AG20443 (cell line): ENCODE results near the gene LDLRAD4.
A peak's percentile ranks its signal among the peaks of the same experiment; 100 is the strongest.

Experiments
- DNase-seq: peaks from one replicate; pipeline ENCODE4 v3.0.0; 2012; ENCODE audit warnings: low spot score, mixed read lengths

Gene LDLRAD4

DNA sequence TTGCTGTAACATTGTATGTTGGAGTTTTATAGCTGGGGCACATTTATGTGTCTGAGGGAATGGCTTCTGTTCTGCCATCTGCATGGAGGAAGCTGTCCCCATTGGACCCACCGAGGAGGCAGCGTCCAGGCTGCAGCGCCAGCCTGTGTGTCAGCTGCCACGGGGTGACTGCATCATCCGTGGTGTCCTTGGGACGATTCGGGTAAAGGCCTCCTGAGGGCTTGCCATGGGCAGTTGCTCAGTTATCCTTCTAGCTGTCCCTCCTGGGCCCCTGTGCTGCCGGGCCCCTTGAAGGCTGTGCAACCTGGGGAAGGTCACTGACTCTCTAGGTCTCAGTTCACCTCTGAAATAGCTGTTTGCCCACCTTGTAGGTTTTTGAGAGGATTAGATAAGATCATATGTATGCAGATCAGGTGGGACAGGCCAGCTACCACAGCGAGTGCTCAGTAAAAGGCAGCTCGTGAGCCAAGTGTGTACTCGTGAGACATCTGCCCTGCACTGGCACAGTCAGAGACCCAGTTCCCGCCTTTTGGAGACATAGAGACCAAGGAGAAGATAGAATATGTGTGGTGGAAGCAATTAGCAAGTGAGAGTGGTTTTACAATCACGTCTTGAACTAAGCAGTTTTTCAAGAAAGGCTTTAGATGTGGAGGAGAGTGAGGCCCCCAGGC is 10.6 kb downstream of the LDLRAD4 start:
- DNase-seq = no peak

DNA sequence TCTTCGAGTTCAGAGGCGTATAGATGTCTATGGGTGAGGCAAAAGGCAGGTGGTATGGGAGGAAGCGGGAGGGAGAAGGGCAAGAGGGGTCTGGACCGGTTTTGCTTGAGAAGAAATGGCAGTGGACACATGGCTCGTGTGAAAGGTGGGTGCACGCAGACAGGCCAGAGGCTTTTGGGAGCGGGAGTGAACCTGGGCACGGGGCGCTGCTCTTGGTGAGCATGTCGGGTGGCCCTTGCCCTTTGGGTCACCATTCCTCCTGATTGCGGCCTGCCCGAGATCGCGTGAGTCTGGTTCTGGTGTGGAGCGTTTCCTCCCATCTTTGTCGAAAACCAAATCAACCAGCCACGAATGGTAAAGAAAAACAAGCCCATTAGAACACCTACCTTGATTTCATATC is 12.6 kb downstream of the LDLRAD4 start:
- no peak for DNase-seq

DNA sequence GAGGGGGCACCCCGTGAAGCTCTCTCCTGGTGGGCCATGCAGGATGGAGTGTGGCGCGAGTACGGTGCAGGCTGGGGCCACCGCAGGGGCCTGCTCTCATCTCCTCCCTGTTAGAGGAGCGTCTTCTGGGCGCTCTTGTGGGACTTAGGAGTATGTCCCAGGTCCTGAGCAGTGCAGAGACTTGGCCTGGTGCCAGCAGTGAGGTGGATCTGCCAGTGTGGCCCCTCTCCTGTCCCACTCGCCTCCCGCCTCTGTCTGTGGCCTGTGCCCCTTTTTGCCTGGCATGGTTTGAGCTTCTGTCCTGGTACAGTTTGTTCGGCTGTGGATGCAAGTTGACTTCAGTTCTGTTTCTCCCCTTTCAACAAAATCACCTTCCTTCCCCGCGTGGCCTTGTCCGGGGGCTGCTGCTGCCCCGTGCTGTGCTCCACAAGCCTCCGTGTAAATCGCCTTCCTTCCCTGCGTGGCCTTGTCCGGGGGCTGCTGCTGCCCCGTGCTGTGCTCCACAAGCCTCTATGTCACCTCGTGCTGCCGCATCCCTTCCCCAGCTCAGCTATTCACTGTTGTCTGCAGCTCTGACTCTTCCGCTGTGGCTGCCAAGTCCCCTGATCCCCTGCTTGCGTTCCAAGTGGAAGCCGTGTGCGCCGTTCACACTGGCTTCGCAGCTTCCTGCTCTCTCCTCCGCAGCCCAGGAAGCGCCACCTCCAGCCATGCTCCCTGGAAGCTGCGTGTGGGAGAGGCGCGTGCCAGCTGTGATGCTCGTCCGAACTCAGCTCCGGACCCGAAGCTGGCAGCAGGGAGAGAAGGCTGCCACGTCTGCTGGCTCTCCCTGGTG is 13.7 kb downstream of the LDLRAD4 start:
- no peak for DNase-seq

DNA sequence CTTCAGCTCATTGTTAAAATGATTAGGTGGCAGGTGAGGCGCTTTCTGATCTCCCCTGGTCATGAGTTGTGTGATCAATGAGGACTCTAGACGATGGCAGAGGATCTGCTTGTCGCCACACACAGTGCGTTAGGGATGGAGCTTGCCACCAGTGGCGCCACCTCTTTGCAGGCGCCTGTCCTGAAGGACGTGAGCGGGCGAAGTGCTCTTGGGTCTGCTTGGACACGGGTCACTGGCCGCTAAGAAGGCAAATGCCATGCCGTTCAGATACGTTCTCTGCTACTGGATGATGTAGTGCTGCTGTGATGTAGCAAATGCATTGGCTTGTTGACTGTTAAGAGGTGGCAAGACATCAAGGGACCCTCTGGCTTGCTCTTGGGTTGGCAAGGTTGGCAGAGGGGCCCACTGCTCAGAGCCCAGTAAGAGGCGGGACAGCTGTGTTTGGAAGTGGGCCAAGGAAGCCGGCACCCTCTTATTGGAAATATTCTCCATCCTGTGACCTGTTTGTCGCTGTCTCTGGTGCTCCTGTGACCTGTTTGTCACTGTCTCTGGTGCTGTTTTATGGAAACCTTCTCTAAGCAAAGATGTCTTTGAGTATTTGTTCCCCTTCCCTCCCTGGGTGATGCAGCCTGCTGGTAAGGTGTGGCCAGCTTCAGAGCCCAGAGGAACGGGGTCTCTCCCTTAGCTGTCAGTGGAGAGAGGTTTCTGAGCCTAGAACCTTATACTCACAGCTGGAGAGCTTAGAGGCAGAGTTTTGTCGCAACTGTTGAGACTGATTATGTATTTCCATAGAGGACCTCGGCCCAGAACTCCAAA is 14.6 kb downstream of the LDLRAD4 start:
- DNase-seq = no peak

DNA sequence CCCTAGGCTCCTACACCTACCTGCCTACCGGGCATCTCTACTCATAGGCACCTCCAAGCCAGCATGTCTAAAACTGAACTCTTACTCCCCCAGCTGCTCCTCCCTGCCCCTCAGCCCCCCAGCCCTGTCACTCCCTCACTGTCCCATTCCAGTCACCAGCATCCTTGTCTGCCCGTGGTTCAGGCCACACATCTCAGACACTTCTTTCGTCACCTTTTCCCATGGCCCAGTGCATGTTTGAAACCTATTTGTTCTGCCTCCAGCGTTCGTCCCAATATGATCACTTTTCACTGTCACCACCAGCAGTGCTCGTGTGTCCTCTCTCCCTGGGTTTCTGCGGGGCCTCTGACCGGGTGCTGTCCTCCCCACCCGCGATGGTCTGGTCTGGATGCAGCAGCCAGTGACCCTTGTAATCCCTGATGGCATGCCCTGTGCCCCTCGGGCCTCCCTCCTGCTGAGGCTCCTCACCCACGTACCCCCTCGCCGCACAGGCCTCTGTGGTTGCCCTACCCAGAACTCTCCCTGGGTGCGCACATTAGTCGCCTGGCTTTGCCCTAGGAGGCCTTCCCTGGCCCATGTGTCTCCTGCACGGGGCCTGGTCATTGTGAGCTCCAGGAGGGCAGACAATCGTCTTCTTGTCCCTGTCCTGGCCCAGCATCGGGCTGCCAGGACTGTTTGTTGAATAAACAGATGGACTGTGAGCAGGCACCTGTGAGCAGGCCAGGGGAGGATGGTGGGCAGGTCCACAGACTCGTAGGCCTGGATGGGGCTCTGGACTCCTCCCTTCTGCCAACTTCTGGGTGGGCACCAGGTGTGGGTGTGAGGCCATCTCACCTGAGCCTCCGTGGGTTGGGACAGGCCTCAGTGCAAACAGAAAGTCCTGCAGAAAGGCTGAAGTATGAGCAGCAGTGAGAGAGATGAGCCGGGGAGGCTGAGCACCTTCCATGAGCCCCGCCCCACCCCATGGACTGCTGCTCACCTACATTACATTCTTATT is 15.5 kb downstream of the LDLRAD4 start:
- no peak for DNase-seq

DNA sequence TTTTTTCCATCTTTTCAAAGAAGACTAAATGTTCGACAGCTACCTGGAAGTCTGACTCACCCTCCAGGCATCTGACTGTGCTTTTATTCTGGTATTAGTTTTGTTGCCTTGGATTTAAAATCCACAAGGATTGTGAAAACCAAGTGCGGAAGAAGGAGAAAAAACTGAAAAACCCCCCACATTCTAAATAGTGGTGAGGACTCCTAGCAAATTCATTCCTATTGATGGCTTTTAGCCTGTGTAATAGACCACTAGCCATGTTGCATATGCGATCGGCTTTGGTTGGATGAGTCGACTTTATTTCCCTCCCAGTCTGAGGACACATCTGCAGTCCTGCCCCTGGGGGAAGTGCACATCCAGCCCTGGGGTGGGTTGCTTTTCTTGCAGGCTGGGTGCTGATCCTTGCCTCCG is 16.9 kb downstream of the LDLRAD4 start:
- no peak for DNase-seq

DNA sequence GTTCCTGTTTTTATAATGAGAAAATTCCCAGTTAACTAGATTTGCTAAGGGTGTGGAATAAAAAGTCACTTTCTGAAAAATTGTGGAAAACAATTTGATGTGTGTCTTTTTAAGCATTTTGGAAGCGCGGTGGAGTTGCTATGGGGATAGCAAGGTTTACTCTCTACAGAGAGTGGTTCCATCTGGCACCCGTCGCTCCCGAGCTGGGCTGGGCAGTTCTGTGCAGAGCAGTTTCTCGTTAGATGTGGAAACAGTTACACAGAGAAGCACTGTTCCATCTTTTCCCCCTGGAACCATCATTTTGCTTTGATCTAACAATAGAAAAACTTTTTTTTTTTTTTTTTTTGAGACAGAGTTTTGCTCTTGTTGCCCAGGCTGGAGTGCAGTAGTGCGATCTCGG is 17.4 kb downstream of the LDLRAD4 start:
- DNase-seq = peak; percentile 71

DNA sequence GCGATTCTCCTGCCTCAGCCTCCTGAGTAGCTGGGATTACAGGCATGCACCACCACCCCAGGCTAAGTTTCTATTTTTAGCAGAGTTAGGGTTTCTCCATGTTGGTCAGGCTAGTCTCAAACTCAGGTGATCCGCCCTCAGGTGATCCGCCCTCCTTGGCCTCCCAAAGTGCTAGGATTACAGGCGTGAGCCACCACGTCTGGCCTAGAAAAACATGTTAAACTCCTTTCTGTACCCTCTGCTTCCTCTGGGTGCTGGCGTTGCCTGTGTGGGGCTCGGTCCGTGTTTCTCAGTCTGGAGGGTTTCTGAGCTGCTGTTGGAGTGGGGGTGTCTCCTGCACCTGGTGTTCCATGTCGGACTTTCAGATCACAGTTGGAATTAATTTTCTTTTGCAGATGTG is 17.9 kb downstream of the LDLRAD4 start:
- DNase-seq = no peak

DNA sequence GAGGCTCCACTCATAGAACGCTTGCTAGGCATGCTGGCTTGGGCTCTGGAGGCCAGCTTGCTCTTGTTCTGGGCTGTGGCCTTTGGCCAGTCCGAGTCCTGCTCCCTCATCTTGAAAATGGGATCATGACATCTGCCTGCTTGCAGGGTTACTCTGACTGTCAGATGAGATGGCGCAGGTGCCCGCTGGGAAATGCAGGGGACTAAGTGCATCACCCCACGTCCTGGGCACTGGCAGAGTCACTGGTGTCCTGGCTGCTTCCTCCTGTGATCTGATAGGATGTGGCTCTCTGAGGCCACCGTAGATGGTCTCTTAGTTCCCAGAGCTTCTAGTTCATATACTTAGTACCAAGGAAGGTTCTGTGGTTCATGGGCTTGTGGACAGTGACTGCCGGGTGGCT is 18.5 kb downstream of the LDLRAD4 start:
- DNase-seq = no peak

DNA sequence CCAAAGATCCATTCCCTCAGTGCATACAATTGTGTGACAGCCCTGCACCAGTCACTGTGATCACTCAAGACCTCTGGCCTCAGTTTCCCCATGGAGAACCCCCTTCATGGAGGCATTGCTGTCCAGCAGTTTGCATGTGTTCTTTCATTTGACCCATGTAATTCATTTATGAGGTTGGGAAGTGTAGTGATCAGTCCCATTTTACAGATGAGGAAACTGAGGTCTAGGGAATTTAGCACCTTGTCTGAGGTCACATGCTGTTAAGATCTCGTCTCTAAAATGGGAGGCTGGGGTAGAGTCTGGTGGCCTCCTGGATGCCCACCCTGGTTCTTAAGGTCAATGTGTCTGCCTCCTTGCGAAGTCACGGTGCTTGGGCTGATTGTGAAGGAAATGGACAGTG is 19.1 kb downstream of the LDLRAD4 start:
- DNase-seq = no peak

DNA sequence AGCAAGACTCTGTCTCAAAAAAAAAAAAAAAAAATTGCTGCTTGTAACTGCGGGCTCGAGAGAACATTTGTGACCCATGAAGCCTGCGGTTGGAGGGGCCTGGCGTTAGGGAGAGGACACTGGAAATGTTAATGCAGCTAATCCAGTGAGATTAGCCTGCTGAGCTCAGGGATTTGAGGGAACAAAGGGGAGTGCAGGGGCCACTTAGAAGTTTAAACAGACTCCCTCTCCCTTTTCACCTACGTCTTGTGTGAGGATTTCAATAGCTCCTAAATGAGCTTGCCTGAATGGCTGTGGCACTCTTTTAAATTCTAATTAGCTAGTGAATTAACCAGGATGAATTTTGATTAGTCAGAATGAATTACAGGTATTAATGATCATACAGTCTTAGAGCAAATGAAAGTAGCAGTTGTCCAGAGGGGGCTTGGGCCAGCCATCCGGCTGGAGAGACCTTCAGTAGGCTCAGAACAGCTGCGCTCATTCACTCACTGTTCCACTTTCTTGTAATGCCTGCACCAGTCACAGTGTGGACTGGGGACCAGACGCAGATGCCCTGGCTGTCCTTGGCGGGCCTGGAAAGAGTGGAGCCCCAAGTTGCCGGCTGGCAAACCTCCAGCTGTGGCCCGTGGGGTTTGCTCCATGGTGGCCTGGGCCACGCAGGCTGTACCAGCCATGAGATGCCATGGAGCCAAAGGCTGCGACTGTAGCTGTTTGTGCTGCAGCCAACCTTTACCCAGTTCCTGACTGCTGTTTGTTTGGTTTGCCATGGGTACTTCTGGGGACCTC is 20.8 kb downstream of the LDLRAD4 start:
- DNase-seq = no peak

DNA sequence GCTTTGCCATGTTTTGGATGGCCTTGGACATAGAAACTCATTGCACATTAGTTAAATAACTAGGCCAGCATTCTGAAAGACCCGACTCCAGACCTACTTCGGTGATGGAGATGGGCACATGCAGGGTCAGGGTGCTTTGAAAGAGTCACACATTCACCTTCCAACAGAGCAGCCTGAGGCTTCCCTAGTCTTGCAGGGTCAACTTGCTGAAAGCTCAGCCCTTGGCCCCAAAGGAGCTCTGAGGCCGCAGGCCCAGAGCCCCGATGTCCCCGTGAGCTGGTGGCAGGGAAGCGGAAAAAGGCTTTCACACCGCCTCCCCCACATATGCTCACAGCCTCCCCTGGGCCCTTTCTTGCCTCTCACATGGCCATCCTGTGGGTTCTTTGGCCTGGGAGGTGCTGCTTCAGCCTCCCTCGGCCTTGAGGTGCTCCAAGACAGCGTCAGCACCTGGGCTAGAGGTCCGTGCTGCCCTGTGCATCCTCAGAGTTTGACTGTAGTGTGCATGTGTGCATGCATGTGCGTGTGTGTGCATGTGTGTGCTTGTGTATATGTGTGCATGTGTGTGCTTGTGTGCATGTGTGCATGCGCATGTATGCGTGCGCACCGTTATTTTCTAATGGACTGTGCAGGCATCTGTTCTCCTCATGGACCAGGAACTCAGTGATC is 21.6 kb downstream of the LDLRAD4 start:
- DNase-seq = no peak

DNA sequence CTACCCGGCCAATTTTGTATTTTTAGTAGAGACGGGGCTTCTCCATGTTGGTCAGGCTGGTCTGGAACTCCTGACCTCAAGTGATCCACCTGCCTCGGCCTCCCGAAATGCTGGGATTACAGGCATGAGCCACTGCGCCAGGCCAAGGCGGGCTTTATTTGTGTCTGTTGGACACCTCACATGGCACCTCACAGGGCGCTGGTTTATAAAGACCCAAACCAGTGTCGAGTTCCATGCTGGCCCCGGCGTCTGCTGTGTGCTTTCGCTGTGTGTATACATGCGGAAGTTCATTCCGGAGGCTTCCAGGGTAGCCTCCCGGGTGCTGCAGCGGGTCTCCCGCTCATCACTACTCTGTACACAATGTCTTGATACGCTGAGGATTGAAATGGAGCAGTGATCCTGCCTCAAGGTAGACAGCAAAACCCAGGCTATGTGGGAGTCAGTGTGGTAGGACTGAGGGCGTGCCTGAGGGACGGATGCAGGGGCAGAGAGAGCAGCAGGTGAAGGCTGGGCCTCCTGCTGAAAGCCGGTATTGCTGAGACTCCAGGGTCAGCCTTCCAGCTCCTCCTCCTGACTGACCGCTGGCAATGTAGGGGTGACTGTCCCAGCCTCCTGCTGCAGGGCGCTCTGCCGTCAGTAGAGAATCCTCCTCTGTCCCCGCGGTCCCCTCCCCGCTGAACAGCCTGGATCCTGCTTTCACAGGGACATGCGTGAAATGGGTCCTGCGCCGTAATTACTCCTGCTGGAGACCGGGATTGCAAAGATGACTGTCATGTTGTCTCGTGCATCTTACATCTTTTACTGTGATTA is 22.7 kb downstream of the LDLRAD4 start:
- no peak for DNase-seq

DNA sequence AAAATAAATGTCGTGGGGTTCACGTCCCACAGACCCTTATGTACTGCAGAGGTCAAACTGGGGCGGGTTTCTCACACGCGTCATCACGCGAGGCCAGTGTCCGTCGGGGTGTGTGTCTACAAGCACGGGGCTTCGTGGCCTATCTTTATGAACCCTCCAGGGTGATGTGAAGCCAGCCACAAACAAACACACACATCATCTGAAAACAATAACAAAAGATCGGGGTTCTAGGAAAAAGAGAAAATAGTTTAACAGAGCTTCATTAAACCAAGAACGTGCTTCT is 23.3 kb downstream of the LDLRAD4 start:
- no peak for DNase-seq

DNA sequence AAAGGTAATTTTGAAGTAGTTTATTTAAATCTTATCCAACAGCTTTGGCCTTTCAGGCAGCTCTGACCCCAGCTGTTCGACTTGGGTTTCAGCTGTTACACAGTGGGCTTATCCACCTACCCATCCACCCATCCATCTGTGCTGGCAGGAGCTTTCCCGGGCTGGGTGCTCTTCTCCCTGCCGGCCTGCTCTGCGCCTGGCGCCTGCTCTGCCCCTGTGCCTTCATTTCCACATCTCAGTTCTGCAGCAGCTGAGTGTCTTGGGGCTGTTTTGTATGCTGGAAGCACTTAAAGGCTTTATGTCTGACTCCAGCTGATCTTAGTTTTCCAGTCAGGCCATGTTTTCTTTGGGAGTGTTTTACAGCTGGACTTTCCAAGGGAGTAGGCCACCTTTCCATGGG is 24.2 kb downstream of the LDLRAD4 start:
- DNase-seq = no peak

DNA sequence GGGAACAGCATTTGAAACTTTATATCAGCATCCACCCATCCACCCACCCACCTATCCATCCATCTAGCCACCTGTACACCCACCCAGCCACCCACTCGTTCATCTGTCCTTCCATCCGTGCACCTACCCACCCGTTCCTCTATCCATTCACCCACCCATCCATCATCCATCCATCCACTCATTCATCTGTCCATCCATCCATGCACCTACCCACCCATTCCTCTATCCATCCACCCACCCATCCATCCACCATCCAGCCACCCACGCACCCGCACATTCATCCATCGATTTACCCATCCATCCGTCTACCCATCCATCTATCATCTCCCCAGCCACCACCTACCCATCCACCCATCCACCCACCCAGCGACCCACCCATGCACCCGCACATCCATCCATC is 24.8 kb downstream of the LDLRAD4 start:
- DNase-seq = no peak

DNA sequence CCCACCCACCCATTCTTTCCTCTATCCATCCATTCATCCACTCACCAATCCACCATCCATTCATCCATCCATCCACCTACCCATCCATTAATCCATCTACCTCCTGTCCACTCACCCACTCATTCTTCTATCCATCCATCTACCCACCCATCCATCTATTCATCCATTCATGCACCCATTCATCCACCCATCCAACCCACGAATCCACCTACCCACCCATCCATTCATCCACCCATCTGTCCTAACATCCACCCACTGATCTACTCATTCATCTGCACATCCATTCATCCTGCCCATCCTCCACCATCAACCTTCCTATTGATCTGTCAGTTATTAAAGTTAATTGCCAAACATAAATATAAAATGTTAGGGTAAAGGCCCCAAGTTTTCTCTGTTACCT is 25.6 kb downstream of the LDLRAD4 start:
- no peak for DNase-seq

DNA sequence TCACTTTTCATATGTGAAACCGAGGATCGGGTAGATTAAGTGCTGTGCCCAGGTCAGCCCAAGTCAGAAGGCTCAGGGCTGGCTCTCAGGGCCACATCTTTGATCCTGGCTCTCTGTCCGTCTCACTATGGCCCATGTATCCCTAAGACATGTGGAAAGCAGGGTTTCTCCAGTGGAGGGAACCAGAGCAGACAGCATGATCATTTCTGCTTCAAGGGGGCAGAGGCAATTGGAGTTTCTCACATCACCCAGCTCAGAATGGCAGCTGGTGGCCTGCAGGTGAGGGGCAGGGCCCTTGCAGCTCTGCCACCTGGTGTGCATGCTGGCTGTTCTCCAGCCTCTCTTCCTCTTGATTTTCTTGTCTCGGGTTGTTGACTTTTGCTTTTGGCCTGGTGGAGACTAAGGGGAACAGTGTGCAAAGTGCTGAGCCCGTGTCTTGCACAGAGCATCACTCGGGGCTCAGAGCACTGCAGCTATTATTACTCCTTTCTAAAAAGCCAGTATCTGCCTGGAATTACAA is 27.0 kb downstream of the LDLRAD4 start:
- DNase-seq = no peak

DNA sequence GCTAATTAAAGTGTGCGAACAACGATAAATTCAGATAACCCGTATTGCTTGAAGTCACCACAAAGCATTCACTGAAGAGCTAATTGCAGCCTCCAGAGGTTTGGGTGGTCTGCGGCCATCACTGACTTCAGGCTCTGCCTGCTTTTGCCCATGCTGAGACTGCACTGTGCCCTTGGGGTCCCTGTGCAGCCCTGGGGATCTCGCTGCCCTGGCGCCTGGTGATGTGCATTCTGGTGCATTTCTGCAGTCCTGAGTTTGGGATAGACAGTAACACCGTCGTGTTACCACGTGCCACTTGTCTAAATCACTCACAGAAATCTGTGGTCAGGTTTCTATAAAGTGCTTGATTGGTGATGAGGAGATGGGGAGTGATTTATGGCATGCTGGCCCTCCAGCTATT is 27.6 kb downstream of the LDLRAD4 start:
- no peak for DNase-seq
